ENCODE data around the gene NDUFAF4.

DNA sequence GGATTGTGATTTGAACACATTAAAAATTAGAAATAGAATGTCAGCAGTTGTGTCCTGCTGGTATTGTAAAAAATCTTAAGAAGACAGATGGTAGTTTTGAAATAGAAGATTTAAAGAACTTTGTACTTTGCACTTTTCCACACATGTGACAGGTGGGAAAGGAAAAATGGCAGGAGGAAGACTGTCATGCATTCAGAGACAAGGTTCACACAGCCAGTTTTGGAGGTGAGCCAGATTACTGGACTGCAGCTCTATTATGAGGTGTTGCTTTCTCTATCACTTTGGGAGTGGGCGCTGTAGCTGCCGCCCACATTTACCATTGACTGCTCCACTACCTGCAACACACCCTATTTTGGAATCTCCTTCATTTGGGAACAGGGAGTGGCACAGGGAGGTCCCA is 12.1 kb upstream of the NDUFAF4 start:
- TF ChIP-seq, protein P1, sequence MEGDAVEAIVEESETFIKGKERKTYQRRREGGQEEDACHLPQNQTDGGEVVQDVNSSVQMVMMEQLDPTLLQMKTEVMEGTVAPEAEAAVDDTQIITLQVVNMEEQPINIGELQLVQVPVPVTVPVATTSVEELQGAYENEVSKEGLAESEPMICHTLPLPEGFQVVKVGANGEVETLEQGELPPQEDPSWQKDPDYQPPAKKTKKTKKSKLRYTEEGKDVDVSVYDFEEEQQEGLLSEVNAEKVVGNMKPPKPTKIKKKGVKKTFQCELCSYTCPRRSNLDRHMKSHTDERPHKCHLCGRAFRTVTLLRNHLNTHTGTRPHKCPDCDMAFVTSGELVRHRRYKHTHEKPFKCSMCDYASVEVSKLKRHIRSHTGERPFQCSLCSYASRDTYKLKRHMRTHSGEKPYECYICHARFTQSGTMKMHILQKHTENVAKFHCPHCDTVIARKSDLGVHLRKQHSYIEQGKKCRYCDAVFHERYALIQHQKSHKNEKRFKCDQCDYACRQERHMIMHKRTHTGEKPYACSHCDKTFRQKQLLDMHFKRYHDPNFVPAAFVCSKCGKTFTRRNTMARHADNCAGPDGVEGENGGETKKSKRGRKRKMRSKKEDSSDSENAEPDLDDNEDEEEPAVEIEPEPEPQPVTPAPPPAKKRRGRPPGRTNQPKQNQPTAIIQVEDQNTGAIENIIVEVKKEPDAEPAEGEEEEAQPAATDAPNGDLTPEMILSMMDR (IDR thresholded peaks at IDR 0.05; ENCODE audit: low read depth, low read length), result no peak
- TF ChIP-seq EZH2phosphoT487 (IDR thresholded peaks at IDR 0.05; ENCODE audit: low read depth), result no peak
